Heart left ventricle (tissue), 16 donors: ENCODE measurements around the gene S1PR4. TPM values are rescaled to one million over a fixed set of nuclear protein-coding genes. Genes with fewer than 3 reads are reported as not detected.

Experiments
- ATAC-seq, 4 donors: fragments of 200-7000 bp; cut with Tn5 transposase; one replicate each; pipeline ENCODE4 v1.9.1; 2020 to 2022; ENCODE audit warnings: moderate library complexity in 4 of 4, mild to moderate bottlenecking in 3 of 4, moderate number of reproducible peaks in 1 of 4
- DNase-seq, 5 donors: peaks; one replicate each; pipeline ENCODE4 v3.0.0-alpha.2; 2020
- H3K27ac ChIP-seq, 12 donors: fragments of 200-600 bp; sonication (generic) in 4 of 12; one replicate each; pipeline versions ENCODE4 v1.5.0 to v1.8.0; 2016 to 2022; ENCODE audit warnings: mild to moderate bottlenecking in 2 of 12
- H3K27me3 ChIP-seq, 9 donors: fragments of 200-600 bp; sonication (generic) in 2 of 9; one replicate each; pipeline versions ENCODE4 v1.5.1 to v1.8.0; 2016 to 2022; ENCODE audit warnings: mild to moderate bottlenecking in 3 of 9
- H3K36me3 ChIP-seq, 9 donors: fragments of 200-600 bp; sonication (generic) in 2 of 9; one replicate each; pipeline versions ENCODE4 v1.5.0 to v1.8.0; 2018 to 2022; ENCODE audit warnings: mild to moderate bottlenecking in 2 of 9
- H3K4me1 ChIP-seq, 12 donors: fragments of 200-600 bp; sonication (generic) in 4 of 12; one replicate each; pipeline versions ENCODE4 v1.5.0 to v1.8.0; 2016 to 2022; ENCODE audit warnings: mild to moderate bottlenecking in 3 of 12
- H3K4me3 ChIP-seq, 12 donors: fragments of 200-600 bp; sonication (generic) in 4 of 12; one replicate each; pipeline versions ENCODE4 v1.5.0 to v1.8.0; 2017 to 2022; ENCODE audit warnings: mild to moderate bottlenecking in 9 of 12, moderate library complexity in 4 of 12
- H3K9me3 ChIP-seq, 12 donors: fragments of 200-600 bp; sonication (generic) in 4 of 12; one replicate each; pipeline versions ENCODE4 v1.5.0 to v1.8.0; 2016 to 2022; ENCODE audit warnings: mild to moderate bottlenecking in 1 of 12
- CTCF ChIP-seq, 12 donors: fragments of 200-600 bp; sonication (generic) in 4 of 12; IDR thresholded peaks; one replicate each; pipeline versions ENCODE4 v1.5.0 to v1.8.0; 2018 to 2022; ENCODE audit warnings: antibody characterized with exemption in 12 of 12, mild to moderate bottlenecking in 5 of 12
- POLR2A ChIP-seq, 2 donors: fragments of 450-650 bp; IDR thresholded peaks; one replicate each; pipeline ENCODE4 v1.6.1; 2017; ENCODE audit warnings: antibody characterized with exemption in 2 of 2, mild to moderate bottlenecking in 2 of 2, moderate library complexity in 2 of 2
- WGBS, 4 donors: extraction: QIAGEN DNeasy Blood & Tissue Kit in 2 of 4; methylation state at CpG; one replicate each; pipeline versions ENCODE4 v1.1.5 to v1.1.7; 2013 to 2018; 5-methylcytosine and 5-hydroxymethylcytosine counted together
- intact Hi-C, 10 donors: fragments of 100-400 bp; cut with DNase I; formaldehyde crosslinking; loops; one replicate each; pipeline versions ENCODE4 v1.11.1 to v1.14.2; 2022
- polyA plus RNA-seq, 2 donors: library from polyadenylated mRNA; stranded (reverse); fragments of 200-250 nt; gene quantifications; one replicate each; pipeline ENCODE4 v1.2.3, GENCODE V29; 2013
- total RNA-seq, 9 donors: library from RNA; depleted of rRNA in 2 of 9; stranded (reverse); fragments of >200 nt in 2 of 9; fragmentation: NEBNext Ultra II Directional in 3 of 9; extraction: Animal tissue kit (Norgen Biotek cat#: 25700) in 3 of 9; gene quantifications; one replicate each; pipeline versions ENCODE4 v1.1.0 to v1.2.4, GENCODE V29; 2016 to 2023
- donor health status: ischemic (EF 13 %, LVEDD 7.1; RV severe dilation, severe dysfunction).
- donor health status: healthy with polysubstance abuse.
- donor health status: DM: no; HTN: yes; CAD: no.
- donor health status: DM: no; HTN: no; CAD: no.
- donor health status: ischemic (EF 25% LVEDD 6.9; RV normal size, moderate dysfunction).
- donor health status: ischemic (EF 25% LVEDD 5.7; RV mildly dilated, moderate dysfunction).
- donor health status: healthy.
- donor health status: DM: yes; HTN: yes; CAD: no.
- donor health status: ischemic (EF 35%, LVEDD 5.7; RV mildly dilated, moderate dysfunction).
- donor health status: nonischemic (EF 11% LVEDD 7.7; RV severe dilation, severe dysfunction).
- donor health status: DM: yes; HTN: yes; CAD: no.
- donor health status: PGD.
- donor health status: ischemic (EF 29% LVEDD 5.4; RV normal size, mild dysfunction).
- donor health status: nonischemic (EF 23%, LVEDD 6.1; RV moderate dilation, normal function).

Gene S1PR4
- total and polyA plus RNA-seq, 11 donors, result 0.35 to 5.5 (median 1.4) TPM

DNA sequence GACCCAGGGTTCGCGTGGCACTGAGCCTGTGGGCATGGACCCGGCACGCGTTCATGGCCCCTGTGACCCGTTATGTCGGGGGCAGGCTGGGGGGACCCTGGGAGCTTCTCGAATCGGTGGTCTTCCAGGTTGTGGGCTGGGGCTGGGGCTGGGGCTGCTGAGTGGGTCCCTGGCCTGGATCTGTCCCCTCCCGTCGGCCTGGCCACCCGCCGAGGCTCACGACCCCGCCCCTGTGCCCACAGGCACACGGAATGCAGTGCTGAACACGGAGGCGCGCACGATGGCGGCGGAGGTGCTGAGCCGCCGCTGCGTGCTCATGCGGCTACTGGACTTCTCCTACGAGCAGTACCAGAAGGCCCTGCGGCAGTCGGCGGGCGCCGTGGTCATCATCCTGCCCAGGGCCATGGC is 13.7 kb downstream of the S1PR4 start:
- TF ChIP-seq POLR2A (IDR thresholded peaks at IDR 0.05) (no peak), CTCF (IDR thresholded peaks at IDR 0.05) (no peak)
- no peak for ATAC-seq
- DNase-seq, result peak in 1 of 5 donors; percentile 16
- peaks cover 0 to 20% (median 5%) of the 10 kb centered on the region in 12 donors for H3K4me1 ChIP-seq
- intact Hi-C loops, result no loop called here
- 88 to 97% (median 97%) methylated on average over 5 to 32 of the region's 32 CpGs for WGBS, 4 donors
- no peak overlapping the region for H3K27ac ChIP-seq
- no peaks in the 10 kb centered on the region for H3K9me3 ChIP-seq
- H3K36me3 ChIP-seq, result peaks cover 0 to 27% (median 0%) of the 10 kb centered on the region in 9 donors
- no peaks in the 10 kb centered on the region for H3K27me3 ChIP-seq
- H3K4me3 ChIP-seq, result no peak overlapping the region

GRCh38 chr19:3192684-3193083 is 14.1 kb downstream of the S1PR4 start:
- H3K4me3 ChIP-seq, result no peak overlapping the region
- H3K36me3 ChIP-seq, result peaks cover 0 to 27% (median 0%) of the 10 kb centered on the region in 9 donors
- peaks cover 0 to 16% (median under 1%) of the 10 kb centered on the region in 12 donors for H3K4me1 ChIP-seq
- H3K27ac ChIP-seq, result no peak overlapping the region
- ATAC-seq (no peak), DNase-seq (peak in 1 of 5 donors; percentile 19)
- WGBS, 4 donors, result 95 to 100% (median 96%) methylated on average over 2 to 14 of the region's 14 CpGs
- intact Hi-C loops, result no loop called here
- H3K9me3 ChIP-seq, result no peaks in the 10 kb centered on the region
- TF ChIP-seq CTCF (IDR thresholded peaks at IDR 0.05) (no peak), POLR2A (IDR thresholded peaks at IDR 0.05) (no peak)
- H3K27me3 ChIP-seq, result no peaks in the 10 kb centered on the region

- TF ChIP-seq CTCF (IDR thresholded peaks at IDR 0.05) (no peak), POLR2A (IDR thresholded peaks at IDR 0.05) (no peak)
- Histone ChIP-seq H3K4me1 (peaks cover 0 to 8% (median 0%) of the 10 kb centered on the region in 12 donors), H3K27me3 (no peaks in the 10 kb centered on the region), H3K36me3 (peaks cover 0 to 27% (median 0%) of the 10 kb centered on the region in 9 donors), H3K9me3 (no peaks in the 10 kb centered on the region), H3K27ac (no peak overlapping the region), H3K4me3 (no peak overlapping the region)
- DNase-seq, result peak in 1 of 5 donors; percentile 23
- 85 to 92% (median 90%) methylated on average over 30 to 40 of the region's 40 CpGs for WGBS, 4 donors
- intact Hi-C loops, result no loop called here
- no peak for ATAC-seq
Observed at GRCh38 chr19:3193256-3194105, 14.9 kb downstream of the S1PR4 start.
